Right lung (tissue), 5 donors: Measurements from ENCODE around the gene FNBP1. TPM values are rescaled to one million over a fixed set of nuclear protein-coding genes. Genes with fewer than 3 reads are reported as not detected.
"Not testable (repeated sequence)": the region's sequence is repeated elsewhere in the genome, so short reads cannot be mapped to it uniquely, and the experiment has no call there.

Source experiments
- DNase-seq, 2 donors: peaks; one replicate each; pipeline ENCODE4 v3.0.0-alpha.2; 2013
- polyA plus RNA-seq, 5 donors: library from polyadenylated mRNA; unstranded; fragments of 120-200 nt; gene quantifications; one replicate each; pipeline versions ENCODE4 v1.2.1 to v1.2.3, GENCODE V29; 2013; ENCODE audit warnings: inconsistent platforms in 1 of 5, low replicate concordance in 1 of 5; ENCODE audit not compliant: insufficient read length in 5 of 5, insufficient read depth in 1 of 5

FNBP1 gene
- polyA plus RNA-seq, 5 donors, result 30.2 to 35.9 (median 33.6) TPM

DNA sequence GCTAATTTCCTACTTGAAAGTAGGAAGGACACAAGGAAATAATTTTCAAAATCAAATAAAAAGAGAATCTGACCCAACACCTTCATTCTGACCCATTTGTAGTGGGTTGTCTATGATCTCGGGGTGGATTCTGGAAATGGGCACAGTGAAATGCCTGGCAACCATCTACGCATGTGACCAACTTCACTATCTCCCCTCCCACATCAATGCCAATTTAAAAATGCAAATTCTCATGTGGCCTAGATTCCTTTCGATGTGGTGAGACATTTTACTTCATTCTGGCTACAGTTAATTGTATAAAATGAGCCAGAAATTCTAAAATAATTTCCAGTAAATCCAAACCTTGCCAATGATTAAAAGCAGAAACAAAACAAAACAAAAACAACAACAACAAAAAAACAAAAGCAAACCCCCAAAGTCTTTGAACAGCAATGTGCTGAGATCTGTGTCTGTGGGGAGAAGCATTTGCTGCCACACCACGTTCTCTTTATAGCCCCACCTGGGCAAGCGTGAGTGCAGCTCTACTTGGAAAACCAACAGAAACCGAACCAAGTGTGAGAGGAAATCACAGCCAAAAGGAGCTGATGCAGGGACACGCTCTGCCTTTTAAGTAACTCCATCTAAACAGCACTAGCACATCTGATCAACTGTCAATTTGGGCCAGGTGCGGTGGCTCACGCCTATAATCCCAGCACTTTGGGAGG is 148.7 kb downstream of the FNBP1 start:
- DNase-seq, result no peak

DNA sequence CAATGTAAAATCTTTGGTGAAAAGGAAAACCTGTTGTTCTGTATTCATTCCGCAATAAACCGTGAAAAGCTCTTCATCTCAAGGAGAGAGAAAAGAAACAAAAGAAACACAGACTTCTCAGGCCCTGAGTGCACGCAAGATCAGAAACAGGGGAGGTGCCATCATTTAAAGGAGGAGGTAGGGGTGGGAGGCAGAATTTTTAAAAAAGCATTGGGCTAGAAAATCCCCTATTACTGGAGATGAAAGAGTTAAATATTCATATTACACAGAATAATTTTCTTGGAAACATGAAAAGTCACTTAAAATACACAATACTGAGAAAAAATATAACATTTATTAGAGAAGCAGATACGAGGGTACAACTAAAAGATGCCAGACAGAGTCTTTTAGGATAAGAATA is 151.4 kb downstream of the FNBP1 start:
- DNase-seq, result no peak

DNA sequence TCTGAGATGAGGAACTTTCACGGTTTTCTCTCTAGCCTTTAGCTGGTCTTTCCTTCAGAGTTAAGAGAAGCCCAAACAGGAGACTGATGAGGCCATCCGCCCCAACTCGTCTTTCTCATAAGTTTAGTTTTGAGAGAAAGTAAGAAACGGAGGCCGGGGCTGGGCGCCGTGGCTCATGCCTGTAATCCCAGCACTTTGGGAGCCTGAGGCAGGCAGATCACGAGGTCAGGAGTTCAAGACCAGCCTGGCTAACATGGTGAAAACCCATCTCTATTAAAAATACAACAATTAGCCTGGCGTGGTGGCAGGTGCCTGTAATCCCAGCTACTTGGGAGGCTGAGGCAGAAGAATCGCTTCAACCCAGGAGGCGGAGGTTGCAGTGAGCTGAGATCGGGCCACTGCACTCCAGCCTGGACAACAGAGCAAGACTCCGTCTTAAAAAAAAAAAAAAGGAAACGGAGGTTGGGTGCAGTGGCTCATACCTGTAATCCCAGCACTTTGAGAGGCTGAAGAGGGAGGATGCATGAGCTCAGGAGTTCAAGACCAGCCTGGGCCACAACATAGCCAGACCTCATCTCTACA is 152.2 kb downstream of the FNBP1 start:
- DNase-seq, result not testable (repeated sequence)

DNA sequence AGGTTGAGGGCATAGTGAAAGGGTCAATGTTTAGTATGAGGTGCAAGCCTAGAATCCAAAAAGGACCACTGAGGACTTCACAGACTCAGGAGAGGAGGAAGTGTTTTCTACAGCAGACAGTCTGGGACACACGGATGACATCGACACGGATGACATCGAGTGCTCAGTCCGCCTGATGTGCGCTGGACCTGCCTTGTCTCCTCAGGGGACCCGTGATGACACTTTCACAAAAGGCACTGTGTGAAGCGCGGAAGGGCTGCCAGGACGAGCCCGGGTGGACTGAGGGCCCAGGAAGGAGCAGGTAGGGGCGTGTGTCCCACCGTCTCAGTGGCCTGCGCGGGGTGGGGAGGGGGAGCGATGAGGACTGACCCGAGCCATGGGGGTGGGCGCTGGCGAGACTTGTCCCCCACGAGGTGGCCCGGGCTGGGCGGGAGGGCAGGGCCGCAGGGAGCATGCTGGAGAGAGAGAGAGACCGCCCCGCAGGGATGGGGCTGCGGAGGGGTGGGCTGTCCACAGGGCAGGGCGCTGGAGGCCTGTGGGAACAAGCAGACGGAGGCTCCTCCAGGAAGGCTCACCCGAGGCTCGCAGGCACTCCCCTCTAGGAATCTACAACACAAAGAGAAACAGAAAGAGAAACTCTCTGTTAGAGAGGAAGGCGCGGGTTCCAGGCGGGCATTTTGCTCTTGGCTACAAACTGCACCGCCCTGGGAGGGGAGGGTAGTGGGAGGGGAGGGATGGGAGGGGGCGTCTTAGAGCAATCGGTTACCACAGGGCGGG is 152.9 kb downstream of the FNBP1 start:
- DNase-seq, result no peak

DNA sequence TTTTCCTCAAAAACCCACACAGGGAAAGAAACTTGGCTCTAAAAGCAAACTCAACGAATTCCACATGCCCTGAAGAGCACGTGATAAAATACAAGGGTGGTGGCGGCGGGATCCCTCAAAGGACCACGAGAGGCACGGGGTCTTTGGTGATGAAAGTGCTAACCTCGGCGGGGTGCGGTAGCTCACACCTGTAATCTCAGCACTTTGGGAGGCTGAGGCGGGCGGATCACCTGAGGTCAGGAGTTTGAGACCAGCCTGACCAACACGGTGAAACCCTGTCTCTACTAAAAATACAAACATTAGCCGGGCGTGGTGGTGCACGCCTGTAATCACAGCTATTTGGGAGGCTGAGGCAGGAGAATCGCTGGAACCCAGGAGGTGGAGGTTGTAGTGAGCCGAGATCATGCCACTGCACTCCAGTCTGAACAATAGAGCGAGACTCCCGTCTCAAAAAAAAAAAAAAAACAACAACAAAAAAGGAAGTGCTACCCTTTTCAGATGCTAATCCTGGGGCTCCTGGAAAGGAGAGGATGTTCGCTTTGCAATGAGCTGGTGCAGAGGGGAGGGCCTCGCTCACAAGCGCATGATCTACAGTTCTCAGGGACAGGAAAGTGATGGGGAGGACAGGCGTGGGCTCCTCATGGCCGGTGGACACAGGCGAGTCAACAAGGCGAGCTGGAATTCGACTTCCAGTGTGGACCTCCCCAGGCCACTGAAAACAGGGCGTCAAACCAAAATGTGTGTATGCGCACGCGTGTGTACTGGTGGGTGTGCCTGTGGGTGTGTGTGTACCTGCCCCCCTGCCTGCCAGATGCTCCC is 153.7 kb downstream of the FNBP1 start:
- DNase-seq, result no peak

DNA sequence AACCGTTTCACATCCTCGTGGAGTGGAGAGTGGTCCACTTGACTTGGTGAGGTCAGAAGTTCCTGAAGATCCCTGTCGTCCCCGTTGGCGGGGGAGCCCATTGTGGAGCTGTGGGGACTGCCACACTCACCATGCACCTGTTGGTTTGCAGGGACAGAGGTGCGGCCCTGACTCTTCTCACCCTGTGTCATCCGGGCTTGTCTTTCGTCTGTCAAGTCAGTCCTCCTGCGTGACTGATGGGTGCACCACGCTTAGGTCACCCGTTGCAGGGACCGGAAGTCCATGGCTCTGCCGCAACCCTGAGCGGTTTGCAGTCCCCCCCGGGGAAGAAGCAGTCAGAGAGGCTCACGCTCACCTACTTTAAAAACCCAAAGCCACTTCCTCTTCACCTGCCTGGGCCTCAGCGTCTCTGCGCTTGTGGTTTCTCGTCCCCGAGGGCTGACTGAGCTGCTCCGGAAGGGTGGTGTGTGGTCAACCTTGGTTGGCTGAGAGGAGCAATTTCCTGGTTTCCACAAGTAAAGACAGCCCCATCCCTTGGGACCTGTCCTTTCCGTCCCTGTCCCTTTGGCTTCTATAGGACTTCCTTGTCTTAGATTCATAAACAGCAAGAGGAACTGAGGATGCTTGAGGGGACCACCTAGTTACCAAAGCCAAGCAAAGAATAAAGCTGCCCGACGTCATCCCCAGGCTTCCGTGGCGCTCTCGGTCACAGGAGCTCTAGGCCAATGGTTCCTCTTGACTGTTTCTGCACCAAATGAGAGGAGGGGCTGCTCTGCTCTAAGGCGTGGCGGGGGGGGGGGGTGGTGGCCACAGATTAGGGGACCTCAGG is 154.5 kb downstream of the FNBP1 start:
- DNase-seq, result no peak

DNA sequence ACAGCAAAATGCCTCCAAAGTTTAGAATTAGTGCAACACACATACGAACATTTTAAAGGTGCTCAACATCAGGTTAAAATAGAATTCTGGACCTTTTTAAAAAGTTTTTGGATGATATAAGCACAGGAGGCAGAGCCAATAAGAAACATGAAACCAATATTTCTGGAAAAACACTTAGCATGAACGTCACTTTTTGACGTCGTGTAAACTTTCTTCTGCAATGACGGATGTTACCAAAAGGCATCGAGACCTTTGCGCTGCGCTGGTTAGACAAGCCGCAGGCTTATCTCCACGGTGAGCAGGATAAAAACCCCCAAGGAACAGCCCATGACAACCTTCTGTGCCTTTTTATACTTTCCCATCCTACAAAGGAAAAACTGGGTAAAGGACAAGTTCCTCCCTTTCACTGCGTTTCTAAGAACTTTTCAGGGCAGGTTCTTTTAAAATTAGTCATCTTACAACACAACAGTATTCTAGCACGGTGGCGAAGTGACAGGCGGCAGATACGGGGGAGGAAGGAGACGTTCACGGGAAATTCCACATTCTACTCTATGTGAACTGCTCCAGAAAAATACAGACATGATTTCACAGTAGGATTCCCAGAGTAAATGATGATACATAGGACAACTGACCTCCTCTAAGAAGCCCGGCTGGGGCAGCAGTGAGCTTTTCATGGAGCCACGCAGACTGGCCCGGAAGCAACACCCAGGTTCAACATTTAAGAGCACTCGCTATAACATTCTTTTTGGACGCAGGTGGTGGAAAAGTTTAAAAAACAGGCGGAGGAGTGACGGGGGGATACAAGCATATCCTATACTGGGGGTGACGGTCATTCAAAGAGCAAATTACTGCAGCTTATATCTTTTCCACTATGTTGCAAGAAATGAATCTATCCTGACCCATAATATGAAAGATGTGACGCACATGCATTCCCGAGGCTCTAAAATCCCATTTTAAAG is 155.4 kb downstream of the FNBP1 start:
- DNase-seq, result no peak

DNA sequence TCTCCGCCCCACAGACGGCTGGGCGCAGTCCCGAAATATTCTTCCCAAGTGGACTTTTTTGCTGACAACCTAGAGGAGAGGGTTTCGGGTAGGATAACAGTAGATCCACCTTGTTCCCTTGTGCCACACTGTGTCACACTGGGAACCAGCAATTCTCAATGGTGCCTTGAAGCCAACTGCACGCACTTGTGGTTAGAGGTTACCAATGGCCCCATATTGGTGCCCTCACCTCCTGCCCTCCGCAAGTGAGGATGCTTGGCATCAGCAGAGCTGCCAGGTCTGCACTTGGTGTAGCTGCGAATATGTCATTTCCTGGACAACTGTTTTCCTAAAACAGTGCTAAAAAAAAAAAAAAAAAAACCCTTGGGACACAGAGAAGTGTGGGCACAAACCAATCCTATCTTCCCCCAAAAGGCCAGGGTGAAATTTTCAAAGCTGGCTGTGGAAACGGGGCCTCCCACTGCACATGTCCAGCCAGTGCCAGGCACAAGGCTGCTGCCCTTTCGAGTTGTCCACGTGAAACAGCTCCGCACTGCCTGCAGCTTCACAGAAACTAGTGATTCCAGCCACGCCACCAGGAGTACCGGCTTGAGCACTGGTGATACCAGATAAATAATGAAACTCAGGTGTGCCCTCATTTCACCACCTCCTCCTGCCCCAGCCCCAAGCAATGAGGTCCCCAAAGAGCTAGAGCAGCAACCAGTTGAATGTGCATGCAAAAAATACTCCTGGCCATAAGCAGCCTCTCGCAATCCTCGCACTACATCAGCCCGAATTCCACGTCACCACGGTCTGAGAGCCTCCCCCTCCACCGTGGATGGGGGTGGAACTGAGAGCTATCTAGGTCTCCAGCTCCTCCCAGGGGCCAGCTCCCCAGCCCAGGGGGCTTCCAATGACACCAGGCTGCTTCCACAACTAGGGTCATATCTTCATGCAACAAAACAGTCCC is 156.5 kb downstream of the FNBP1 start:
- DNase-seq, result no peak

DNA sequence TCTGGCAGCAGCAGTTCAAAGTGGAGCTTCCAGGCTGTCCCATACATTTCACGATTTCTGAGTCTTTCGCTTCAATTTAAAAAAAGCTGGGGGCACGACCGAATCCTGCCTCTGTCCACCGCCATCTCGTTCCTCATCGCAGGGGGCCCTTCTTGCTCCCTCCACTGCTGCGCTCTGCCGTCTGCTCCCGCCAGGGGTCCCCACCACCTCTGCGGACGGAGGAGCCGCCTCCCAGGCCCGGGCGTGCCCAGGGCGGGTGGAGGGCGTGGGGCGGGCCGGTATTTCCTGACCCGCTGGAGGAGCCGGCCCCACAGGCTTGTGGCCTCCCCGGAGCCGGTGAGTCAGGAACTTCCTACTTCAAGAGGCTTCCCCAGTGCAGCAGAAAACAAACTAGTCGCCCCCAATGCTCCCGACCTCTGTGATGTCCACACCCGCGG is 157.3 kb downstream of the FNBP1 start:
- DNase-seq, result peak; percentile 69 to 75

DNA sequence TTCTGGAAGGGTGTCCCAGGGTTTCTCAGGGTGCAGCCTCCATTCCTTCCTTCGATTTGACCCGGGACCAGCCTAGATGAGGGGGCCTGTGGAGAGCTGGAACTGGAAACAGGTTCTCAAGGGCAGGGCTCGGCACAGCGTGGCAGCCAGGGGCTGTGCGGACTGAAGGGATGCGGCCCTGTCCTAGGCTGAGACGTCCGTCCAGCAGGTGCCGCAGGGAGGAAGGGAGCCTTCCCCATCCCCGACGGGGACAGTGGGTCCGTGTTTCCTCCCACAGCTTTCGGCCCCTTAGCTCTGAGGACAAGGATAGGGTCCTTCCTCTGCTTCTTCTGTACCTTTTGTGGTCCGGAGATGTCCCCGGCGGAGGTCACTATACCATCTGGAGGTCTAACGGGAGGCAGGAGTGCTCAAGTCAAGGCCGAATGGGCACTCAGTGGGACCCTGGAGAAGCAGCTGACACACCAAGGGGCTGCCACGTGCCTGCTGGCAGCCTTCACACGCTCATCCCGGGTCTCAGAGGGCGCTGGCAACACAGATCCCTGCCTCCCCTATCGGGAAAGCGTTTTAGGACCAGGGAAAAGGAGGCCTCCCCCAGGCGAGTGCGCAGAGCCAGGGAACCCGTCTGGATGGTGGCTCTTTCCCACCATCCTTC is 157.8 kb downstream of the FNBP1 start:
- DNase-seq, result no peak

DNA sequence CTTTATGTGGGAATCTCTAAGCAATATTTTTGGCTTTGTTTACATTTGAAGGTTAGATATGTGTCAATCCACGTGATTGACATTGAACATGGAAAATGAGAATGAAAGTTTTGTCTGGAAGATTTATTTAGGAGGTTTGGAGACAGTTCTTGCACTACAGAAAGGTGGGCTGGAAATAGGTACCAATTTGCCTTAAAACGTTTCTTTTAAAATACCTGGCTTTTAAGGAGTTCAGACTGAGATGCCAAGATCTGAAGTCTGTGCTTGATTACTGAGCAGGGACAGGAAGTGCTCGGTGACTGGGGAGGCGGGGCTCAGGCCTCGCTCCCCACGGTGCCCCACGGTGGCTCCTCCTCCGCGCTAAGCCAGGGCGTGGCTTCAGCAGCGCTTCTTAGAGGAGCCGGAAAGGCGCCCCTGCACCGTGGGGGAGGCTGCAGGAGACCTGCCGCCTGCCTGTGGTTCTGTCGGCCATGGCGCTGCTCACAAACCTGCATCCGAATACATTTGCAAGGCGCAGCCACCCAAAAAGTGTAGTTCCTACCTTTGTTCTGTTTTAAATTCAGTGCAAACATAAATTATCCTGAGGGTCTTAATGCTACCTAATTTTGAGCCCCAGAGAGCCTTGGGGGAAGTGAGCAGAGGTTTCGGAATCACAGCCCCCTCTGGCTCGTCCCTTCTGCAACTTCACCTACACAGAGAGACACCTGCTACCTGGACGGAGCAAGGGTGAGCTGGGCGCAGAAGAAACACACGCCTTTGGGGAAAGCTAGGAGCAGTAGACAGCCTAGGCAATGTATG is 158.6 kb downstream of the FNBP1 start:
- peak; percentile 74 to 75 for DNase-seq

DNA sequence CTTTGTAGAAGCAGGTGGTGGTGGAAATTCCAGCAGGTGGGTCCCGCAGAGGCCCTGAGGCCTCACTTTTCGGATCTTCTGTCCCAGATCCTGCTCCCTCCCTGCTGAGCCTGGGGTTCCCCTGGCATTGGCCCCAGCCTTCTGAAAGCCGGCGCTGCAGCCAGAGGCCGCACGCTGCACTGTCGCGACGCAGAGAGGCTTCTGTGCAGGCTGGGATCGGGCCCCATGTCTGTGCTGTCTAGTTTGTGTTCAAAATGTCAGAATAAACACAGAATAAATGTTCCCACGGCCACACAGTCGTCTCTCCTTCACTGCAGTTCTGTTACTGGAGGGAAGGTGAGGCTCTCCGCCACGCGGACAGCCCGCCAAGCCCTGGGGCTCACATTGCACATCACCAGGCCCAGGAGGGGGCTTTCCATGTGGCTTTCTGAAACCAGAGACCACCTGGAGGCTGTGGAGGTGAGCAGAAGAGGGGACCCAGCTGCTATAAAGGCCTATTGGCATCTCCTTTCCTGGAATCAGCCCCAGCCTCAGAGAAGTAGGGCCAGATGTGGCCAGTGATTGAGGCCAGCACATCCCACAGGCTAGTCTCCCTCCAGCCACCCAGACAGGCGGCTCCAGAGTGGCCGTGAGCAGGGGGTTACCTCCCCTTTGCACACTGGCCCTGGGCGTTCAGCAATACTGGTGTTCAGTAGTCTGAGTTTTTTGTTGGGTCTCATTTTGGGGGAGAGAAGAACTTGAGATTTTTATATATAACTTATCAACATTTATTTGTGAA is 161.3 kb downstream of the FNBP1 start:
- DNase-seq, result no peak

DNA sequence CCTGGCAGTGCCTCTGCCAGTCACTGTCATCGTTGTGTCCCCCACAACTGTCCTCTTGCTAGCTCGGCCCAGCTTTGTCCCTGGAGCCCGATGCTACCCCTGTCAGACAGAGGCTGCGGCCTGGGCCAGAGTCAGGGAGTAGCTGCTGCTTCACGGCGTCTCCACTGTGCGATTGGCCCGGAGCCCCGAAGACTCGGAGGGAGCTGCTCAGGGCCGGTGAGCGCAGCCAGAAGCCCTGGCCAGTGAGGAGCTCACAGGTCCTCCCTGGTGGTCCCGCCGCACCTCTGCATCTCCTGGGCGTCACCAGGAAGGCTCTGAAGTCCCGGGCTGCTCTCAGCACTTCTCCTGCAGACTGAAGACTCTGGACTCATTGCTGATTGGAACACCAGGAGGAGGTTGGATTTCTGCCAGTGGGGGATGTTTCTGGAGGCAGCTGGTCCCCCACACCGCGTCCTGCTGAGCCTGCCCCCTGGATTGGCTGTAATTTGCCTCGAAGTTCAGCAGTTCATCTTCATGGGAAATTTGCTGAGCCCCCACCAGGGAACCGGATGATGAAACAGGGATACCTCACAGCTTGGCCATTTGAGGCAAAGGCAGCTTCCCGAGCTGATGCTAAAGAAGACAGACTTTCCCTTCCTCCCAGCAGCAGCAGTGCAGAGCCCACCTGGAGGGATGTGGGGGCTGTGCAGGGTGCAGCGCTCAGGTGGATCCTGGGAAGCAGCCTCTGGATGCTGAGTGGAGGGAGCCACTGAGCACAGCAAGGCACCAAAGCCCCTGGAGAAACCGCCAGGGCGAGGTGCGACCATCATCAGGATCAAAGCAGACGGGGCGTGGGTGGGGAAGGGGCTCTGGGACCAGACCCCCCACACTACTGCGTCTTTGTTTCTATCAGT is 162.1 kb downstream of the FNBP1 start:
- no peak for DNase-seq

DNA sequence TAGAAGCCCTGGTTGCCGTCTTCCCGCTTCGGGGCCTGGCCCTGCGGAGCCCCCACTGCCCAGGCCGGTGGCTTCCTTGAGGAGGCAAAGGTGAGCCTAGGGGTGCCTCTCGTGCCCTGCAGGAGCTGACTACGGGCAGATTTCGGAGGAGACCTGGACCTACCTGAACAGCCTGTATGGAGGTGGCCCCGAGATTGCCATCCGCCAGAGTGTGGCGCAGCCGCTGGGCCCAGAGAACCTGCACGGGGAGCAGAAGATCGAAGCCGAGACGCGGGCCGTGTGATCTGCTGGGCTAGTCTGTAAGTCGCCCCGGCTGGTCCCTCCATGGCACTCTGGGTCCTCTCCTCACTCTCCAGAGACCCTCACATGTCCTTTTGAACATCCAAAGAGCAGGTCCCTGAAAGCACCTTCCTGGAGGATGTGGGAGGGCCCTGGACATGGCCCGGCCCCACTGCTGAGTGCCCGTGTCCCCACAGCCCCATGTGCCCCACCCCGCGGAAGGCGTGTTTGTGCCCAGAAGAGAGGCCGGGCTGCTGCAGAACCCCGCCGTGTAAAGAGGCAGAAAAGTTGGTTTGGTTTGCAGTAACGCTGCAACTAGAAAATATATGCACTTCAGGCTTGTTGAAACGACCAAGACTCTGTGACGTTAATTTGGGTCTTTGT is 162.9 kb downstream of the FNBP1 start:
- DNase-seq, result no peak
